K562 (cell line): ENCODE results near the gene GOLGA8S. TPM values are rescaled to one million over a fixed set of nuclear protein-coding genes. Genes with fewer than 3 reads are reported as not detected.
"Not testable (repeated sequence)": the region's sequence is repeated elsewhere in the genome, so short reads cannot be mapped to it uniquely, and the experiment has no call there.

Source experiments
- ATAC-seq: fragments of 200-7000 bp; cut with Tn5 transposase; 3 replicates; pipeline ENCODE4 v1.9.1; 2020; ENCODE audit warnings: moderate library complexity
- BruUV-seq: library from RNA; stranded (reverse); fragments of 400-500 nt; replicated peaks from 2 replicates; lab custom pipeline; 2021; lab: Mats Ljungman, UMichigan
- CTCF ChIA-PET: fragments of 300-600 bp; formaldehyde crosslinking; extraction: SDS; loops from one replicate; lab custom pipeline; 2021; ENCODE audit warnings: low intra/inter-chr PET ratio; lab: Yijun Ruan, JAX
- POLR2A ChIA-PET: fragments of 300-600, 350-650 bp; sonication (Branson Sonifier 250); formaldehyde crosslinking; extraction: SDS; loops from one replicate; lab custom pipeline; 2021; ENCODE audit warnings: antibody characterized with exemption, inconsistent platforms; lab: Yijun Ruan, JAX
- DNase-seq, 4 experiments: peaks; one replicate each; pipeline versions ENCODE4 v3.0.0 to v3.0.0-alpha.2; 2011 to 2018; ENCODE audit warnings: low spot score in 3 of 4, mixed read lengths in 3 of 4; ENCODE audit errors: extremely low read depth in 1 of 4
- FAIRE-seq: peaks from 2 replicates; lab custom pipeline; 2011; peaks lifted over from hg19 to GRCh38; lab: Jason Lieb, UNC
- H2AFZ ChIP-seq: 2 replicates; pipeline ENCODE4 v1.6.0; 2011; ENCODE audit warnings: low read depth, low read length, control low read depth, inconsistent platforms
- H3K27ac ChIP-seq: fragments of 200-600 bp; 3 replicates; pipeline ENCODE4 v1.8.0; 2011; ENCODE audit warnings: low read depth, mild to moderate bottlenecking, control low read depth, inconsistent platforms, low read length, moderate library complexity, mixed read lengths; ENCODE audit errors: extremely low read depth
- H3K27me3 ChIP-seq, 2 experiments: fragments of 300-600 bp in 1 of 2; 2 replicates in 1 of 2; 3 replicates in 1 of 2; pipeline versions ENCODE4 v1.6.0 to v1.8.0; 2011; ENCODE audit warnings: inconsistent platforms in 2 of 2, low read length in 2 of 2, mild to moderate bottlenecking in 1 of 2, mixed read lengths in 1 of 2, moderate library complexity in 1 of 2; ENCODE audit not compliant: control insufficient read depth in 2 of 2, insufficient read depth in 2 of 2
- H3K36me3 ChIP-seq: fragments of 300-600 bp; 3 replicates; pipeline ENCODE4 v1.8.0; 2011; ENCODE audit warnings: mild to moderate bottlenecking, low read length, inconsistent platforms; ENCODE audit not compliant: control insufficient read depth, insufficient read depth
- H3K4me1 ChIP-seq, 2 experiments: fragments of 200-600 bp in 1 of 2; replicated peaks in 1 of 2; 2 replicates in 1 of 2; 3 replicates in 1 of 2; pipeline versions ENCODE4 v1.5.1 to v1.8.0; 2011; ENCODE audit warnings: inconsistent platforms in 2 of 2, low read length in 2 of 2, mild to moderate bottlenecking in 1 of 2, mixed read lengths in 1 of 2, moderate library complexity in 1 of 2; ENCODE audit not compliant: control insufficient read depth in 2 of 2, insufficient read depth in 2 of 2
- H3K4me2 ChIP-seq: 2 replicates; pipeline ENCODE4 v1.6.1; 2011; ENCODE audit warnings: low read length, control low read depth, inconsistent platforms, mixed read lengths; ENCODE audit not compliant: insufficient read depth
- H3K4me3 ChIP-seq: fragments of 200-600 bp; sonication (generic), shearing (Covaris generic); 2 replicates; pipeline ENCODE4 v1.5.1; 2016; ENCODE audit warnings: control low read depth, inconsistent platforms
- H3K79me2 ChIP-seq: fragments of 200-600 bp; 3 replicates; pipeline ENCODE4 v1.8.0; 2011; ENCODE audit warnings: low read length, inconsistent platforms; ENCODE audit not compliant: control insufficient read depth, insufficient read depth
- H3K9ac ChIP-seq, 2 experiments: 2 replicates each; pipeline versions ENCODE4 v1.6.0 to v1.6.1; 2011; ENCODE audit warnings: low read depth in 2 of 2, low read length in 2 of 2, control low read depth in 1 of 2, inconsistent platforms in 1 of 2, mild to moderate bottlenecking in 1 of 2, mixed read lengths in 1 of 2; ENCODE audit not compliant: insufficient read depth in 1 of 2
- H3K9me1 ChIP-seq: one replicate; pipeline ENCODE4 v1.6.0; 2011; ENCODE audit warnings: inconsistent platforms, mild to moderate bottlenecking, low read length, moderate library complexity; ENCODE audit not compliant: control insufficient read depth, insufficient read depth
- H3K9me3 ChIP-seq: replicated peaks from 2 replicates; pipeline ENCODE4 v1.5.1; 2011; ENCODE audit warnings: low read depth, low read length, inconsistent platforms; ENCODE audit not compliant: control insufficient read depth, insufficient read depth
- H4K20me1 ChIP-seq: replicated peaks from 2 replicates; pipeline ENCODE4 v1.6.1; 2011; ENCODE audit warnings: low read length, inconsistent platforms, mixed read lengths; ENCODE audit not compliant: control insufficient read depth, insufficient read depth
- WGBS: fragments of 100-300 bp; shearing (Covaris generic); methylation state at CpG from one replicate; pipeline ENCODE4 v1.1.6; 2016; ENCODE audit warnings: low coverage, mixed read lengths; ENCODE audit not compliant: insufficient coverage; ENCODE audit errors: missing lambda C conversion rate; 5-methylcytosine and 5-hydroxymethylcytosine counted together
- in situ Hi-C: fragments of 300-500 bp; cut with MboI; formaldehyde crosslinking; loops from 4 replicates; pipeline ENCODE4 v1.15.0; 2018; ENCODE audit warnings: inconsistent platforms, mixed read lengths
- intact Hi-C: fragments of 100-400 bp; cut with micrococcal nuclease; formaldehyde crosslinking; loops from 2 replicates; pipeline ENCODE4 v1.14.2; 2022
- polyA plus RNA-seq, 8 experiments: library from polyadenylated mRNA; depleted of rRNA in 4 of 8; stranded (reverse) in 5 of 8; unstranded in 3 of 8; fragments of >200 nt; fragmentation: Nextera tagmentation in 2 of 8; fragmentation: Illumina TruSeq in 1 of 8; extraction: Ambion mirVana in 2 of 8; extraction: Trizol in 1 of 8; gene quantifications; 2 replicates each; pipeline versions ENCODE4 v1.2.1 to v1.2.3, GENCODE V29; 2011 to 2014; ENCODE audit warnings: inconsistent platforms in 1 of 8, missing spikeins in 1 of 8
- total RNA-seq, 7 experiments: library from RNA; depleted of rRNA in 6 of 7; stranded (reverse); fragments of >200 nt in 6 of 7; fragmentation: Illumina TruSeq in 2 of 7; extraction: Trizol in 2 of 7; gene quantifications; 2 replicates each; pipeline versions ENCODE4 v1.2.1 to v1.2.3, GENCODE V29; 2011 to 2021; ENCODE audit warnings: low replicate concordance in 1 of 7

Gene GOLGA8S
- total and polyA plus RNA-seq, 9 of the 15 experiments (the other 6 are each of a cell fraction or from before 2014, with no cell fraction given), result 0.01 TPM; not detected in 7

DNA sequence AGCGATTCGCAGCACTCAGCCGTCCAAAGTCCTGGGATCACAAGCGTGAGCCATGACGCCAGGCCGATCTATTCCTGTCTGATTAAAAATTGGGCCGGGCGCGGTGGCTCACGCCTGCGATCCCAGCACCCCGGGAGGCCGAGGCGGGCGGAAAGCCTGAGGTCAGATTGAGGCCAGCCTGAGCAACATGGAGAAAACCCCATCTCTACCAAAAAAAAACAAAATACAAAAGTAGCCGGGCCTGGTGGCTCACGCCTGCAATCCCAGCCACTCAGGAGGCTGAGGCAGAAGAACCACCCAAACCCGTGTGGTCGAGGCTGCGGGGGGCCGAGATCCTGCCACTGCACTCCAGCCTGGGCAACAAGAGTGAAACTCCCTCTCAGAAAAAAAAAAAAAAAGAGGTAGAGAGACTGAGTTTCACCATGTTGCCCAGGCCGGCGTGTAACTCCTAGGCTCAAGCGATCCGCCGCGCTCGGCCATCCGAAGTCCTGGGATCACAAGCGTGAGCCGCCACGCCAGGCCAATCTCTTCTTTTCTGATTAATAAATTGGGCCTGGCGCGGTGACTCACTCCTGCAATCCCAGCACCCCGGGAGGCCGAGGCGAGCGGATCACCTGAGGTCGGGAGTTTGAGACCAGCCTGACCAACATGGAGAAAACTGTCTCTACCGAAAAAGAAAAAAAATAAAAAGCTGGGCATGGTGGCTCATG lies 18.5 kb downstream of the GOLGA8S start:
- intact Hi-C loops, H3K36me3 ChIP-seq, POLR2A ChIA-PET, H3K9me1 ChIP-seq, H3K9me3 ChIP-seq, H3K4me3 ChIP-seq, H3K79me2 ChIP-seq, DNase-seq, H3K4me2 ChIP-seq, H3K9ac ChIP-seq, H3K4me1 ChIP-seq, CTCF ChIA-PET, H3K27me3 ChIP-seq, H4K20me1 ChIP-seq, in situ Hi-C loops, ATAC-seq, H2AFZ ChIP-seq, H3K27ac ChIP-seq, FAIRE-seq, BruUV-seq: not testable (repeated sequence)
- WGBS, result 58% methylated on average over 10 of the region's 40 CpGs

DNA sequence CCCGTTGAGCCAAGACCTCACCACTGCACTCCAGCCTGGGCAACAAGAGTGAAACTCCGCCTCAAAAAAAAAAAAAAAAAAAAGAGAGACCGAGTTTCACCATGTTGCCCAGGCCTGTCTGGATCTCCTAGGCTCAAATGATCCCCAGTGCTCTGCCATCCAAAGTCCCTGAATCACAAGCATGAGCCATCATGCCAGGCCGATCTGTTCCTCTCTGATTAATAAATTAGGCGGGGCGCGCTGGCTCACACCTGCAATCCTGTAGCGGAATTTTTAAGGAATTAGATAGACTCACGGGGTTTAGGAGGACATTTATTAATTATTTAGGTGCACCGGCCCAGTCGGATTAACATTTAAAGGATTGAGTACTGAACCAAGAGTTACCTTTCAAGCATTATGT lies 19.7 kb downstream of the GOLGA8S start:
- POLR2A ChIA-PET, BruUV-seq, H3K27ac ChIP-seq, H3K36me3 ChIP-seq, CTCF ChIA-PET, H3K4me2 ChIP-seq, H3K27me3 ChIP-seq, DNase-seq, ATAC-seq, H3K4me3 ChIP-seq, H3K9ac ChIP-seq, H3K4me1 ChIP-seq, H3K9me1 ChIP-seq, H4K20me1 ChIP-seq, intact Hi-C loops, in situ Hi-C loops, H2AFZ ChIP-seq, H3K79me2 ChIP-seq, FAIRE-seq, H3K9me3 ChIP-seq: not testable (repeated sequence)
- WGBS, result 24% methylated on average over 7 of the region's 11 CpGs

DNA sequence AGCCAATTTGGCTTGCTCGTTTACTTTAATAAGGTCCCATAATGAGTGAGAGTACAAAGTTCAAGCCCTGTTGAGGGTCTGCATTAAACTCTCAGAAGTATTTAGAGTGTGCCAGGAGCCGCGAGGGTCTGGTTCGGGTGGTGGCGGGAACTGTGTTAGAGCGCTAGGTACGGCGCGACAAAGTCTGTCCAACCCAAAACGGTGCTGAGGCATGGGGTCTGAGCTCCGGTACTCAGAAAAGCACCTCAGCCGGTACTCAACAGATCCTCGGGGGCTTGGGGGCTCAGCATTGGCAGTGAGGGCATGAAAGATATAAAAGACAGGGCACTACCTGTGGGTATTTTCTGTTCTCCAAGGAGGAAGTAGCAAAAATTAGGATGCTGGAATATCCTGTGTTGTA lies 24.4 kb downstream of the GOLGA8S start:
- FAIRE-seq, H3K4me1 ChIP-seq, BruUV-seq, H4K20me1 ChIP-seq, H3K79me2 ChIP-seq, in situ Hi-C loops, H3K9me1 ChIP-seq, H3K36me3 ChIP-seq, H2AFZ ChIP-seq, H3K27ac ChIP-seq, H3K9ac ChIP-seq, CTCF ChIA-PET, ATAC-seq, H3K4me2 ChIP-seq, POLR2A ChIA-PET, H3K9me3 ChIP-seq, H3K4me3 ChIP-seq, intact Hi-C loops, DNase-seq: not testable (repeated sequence)
- H3K27me3 ChIP-seq, result peaks cover 2 to 12% of the 10 kb centered on the region in 2 experiments; a peak in 4 of 5 replicates
- WGBS, result 7% methylated on average over 13 of the region's 13 CpGs

DNA sequence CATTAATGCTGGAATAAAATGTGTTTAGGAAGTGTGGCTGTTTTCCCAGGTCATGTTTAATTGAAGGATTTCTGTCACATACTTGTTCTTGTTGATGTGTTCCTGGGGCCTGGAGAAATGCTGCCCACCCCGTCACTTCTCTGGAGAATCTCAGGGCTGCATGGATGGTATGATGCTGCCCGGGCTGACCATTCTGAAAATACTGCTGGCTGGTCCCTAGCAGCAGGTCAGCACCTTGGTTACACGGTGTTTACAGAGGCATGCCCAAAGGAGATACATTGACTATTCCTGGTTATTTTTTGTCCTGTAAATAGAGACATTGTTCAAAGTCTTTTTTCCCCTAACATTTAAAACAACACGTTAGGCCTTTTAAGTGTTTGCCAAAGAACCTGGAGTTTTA lies 26.2 kb downstream of the GOLGA8S start:
- CTCF ChIA-PET, result interaction anchor here (0.7 kb wide), 1 partner anchor 389 kb away, joined by 3 read pairs; no protein-coding TSS in a partner anchor
- H3K9me3 ChIP-seq, ATAC-seq, H3K4me1 ChIP-seq, POLR2A ChIA-PET, H3K4me3 ChIP-seq, FAIRE-seq, H3K36me3 ChIP-seq, intact Hi-C loops, in situ Hi-C loops, H3K4me2 ChIP-seq, H3K27ac ChIP-seq, H3K79me2 ChIP-seq, DNase-seq, H3K9me1 ChIP-seq, H2AFZ ChIP-seq, H3K9ac ChIP-seq, H4K20me1 ChIP-seq, BruUV-seq: not testable (repeated sequence)
- WGBS, result 0% methylated on average over 4 of the region's 4 CpGs
- peaks cover 4 to 22% of the 10 kb centered on the region in 2 experiments; a peak in 4 of 5 replicates for H3K27me3 ChIP-seq
